GM03348 (cell line): ENCODE results near the gene SOBP.

ENCODE experiments used
- DNase-seq: peaks from one replicate; pipeline ENCODE4 v3.0.0; 2012; ENCODE audit warnings: low spot score

Gene SOBP

GRCh38 chr6:107589199-107589598 lies 99.3 kb downstream of the SOBP start:
- no peak for DNase-seq

- DNase-seq = no peak
These were observed 100.0 kb downstream of the SOBP start for GRCh38 chr6:107589934-107590333.

- DNase-seq = no peak
These were observed 100.5 kb downstream of the SOBP start for GRCh38 chr6:107590378-107590777.

- DNase-seq = no peak
These were observed 101.4 kb downstream of the SOBP start for GRCh38 chr6:107591346-107591745.

- DNase-seq = no peak
These were observed 102.9 kb downstream of the SOBP start for GRCh38 chr6:107592806-107593205.

GRCh38 chr6:107594736-107595135 lies 104.8 kb downstream of the SOBP start:
- peak; percentile 48 for DNase-seq

GRCh38 chr6:107598091-107598490 lies 108.2 kb downstream of the SOBP start:
- no peak for DNase-seq

GRCh38 chr6:107599043-107599442 lies 109.1 kb downstream of the SOBP start:
- no peak for DNase-seq

- DNase-seq = no peak
These were observed 110.2 kb downstream of the SOBP start for GRCh38 chr6:107600121-107600520.

GRCh38 chr6:107600936-107601335 lies 111.0 kb downstream of the SOBP start:
- DNase-seq = peak; percentile 81

- no peak for DNase-seq
These were observed 111.5 kb downstream of the SOBP start for GRCh38 chr6:107601406-107601805.

GRCh38 chr6:107602321-107603005 lies 112.5 kb downstream of the SOBP start:
- no peak for DNase-seq

- no peak for DNase-seq
These were observed 113.1 kb downstream of the SOBP start for GRCh38 chr6:107603006-107603370.

GRCh38 chr6:107604549-107604948 lies 114.6 kb downstream of the SOBP start:
- DNase-seq = no peak

- no peak for DNase-seq
These were observed 116.5 kb downstream of the SOBP start for GRCh38 chr6:107606407-107606806.

- no peak for DNase-seq
These were observed 117.2 kb downstream of the SOBP start for GRCh38 chr6:107607116-107607515.

GRCh38 chr6:107611094-107611810 lies 121.3 kb downstream of the SOBP start:
- no peak for DNase-seq

- DNase-seq = no peak
These were observed 123.0 kb downstream of the SOBP start for GRCh38 chr6:107612762-107613415.

GRCh38 chr6:107613651-107614379 lies 123.9 kb downstream of the SOBP start:
- DNase-seq = no peak

- DNase-seq = no peak
These were observed 124.9 kb downstream of the SOBP start for GRCh38 chr6:107614828-107615227.

GRCh38 chr6:107616775-107617174 lies 126.9 kb downstream of the SOBP start:
- no peak for DNase-seq

GRCh38 chr6:107617341-107617932 lies 127.5 kb downstream of the SOBP start:
- DNase-seq = no peak
